Activated CD8-positive, alpha-beta memory T cell treated with anti-CD3 and anti-CD28 coated beads, Interleukin-2, amount 50 U/mL, for 1 hour (primary cell): ENCODE data around the gene TMEM43.
A peak's percentile ranks its signal among the peaks of the same experiment; 100 is the strongest.

ENCODE experiments used
- DNase-seq: peaks from one replicate; pipeline ENCODE4 v3.0.0-alpha.2; 2020; ENCODE audit errors: extremely low read depth

The TMEM43 gene

GRCh38 chr3:14138109-14138877 is 13.4 kb downstream of the TMEM43 start:
- DNase-seq = no peak

GRCh38 chr3:14138878-14139655 is 14.2 kb downstream of the TMEM43 start:
- no peak for DNase-seq

- DNase-seq = no peak
Measured at GRCh38 chr3:14139771-14140170, 14.9 kb downstream of the TMEM43 start.

GRCh38 chr3:14140668-14141067 is 15.8 kb downstream of the TMEM43 start:
- DNase-seq = no peak

- DNase-seq = no peak
Measured at GRCh38 chr3:14141144-14141543, 16.3 kb downstream of the TMEM43 start.

- DNase-seq = no peak
Measured at GRCh38 chr3:14141602-14142341, 16.9 kb downstream of the TMEM43 start.

GRCh38 chr3:14142567-14143270 is 17.9 kb downstream of the TMEM43 start:
- peak; percentile 39 for DNase-seq

GRCh38 chr3:14143271-14144225 is 18.7 kb downstream of the TMEM43 start:
- no peak for DNase-seq

GRCh38 chr3:14144423-14145075 is 19.7 kb downstream of the TMEM43 start:
- peak; percentile 74 for DNase-seq

GRCh38 chr3:14145236-14145635 is 20.4 kb downstream of the TMEM43 start:
- no peak for DNase-seq

- DNase-seq = no peak
Measured at GRCh38 chr3:14145670-14146380, 21.0 kb downstream of the TMEM43 start.

- no peak for DNase-seq
Measured at GRCh38 chr3:14146381-14147065, 21.7 kb downstream of the TMEM43 start.

GRCh38 chr3:14147066-14147435 is 22.2 kb downstream of the TMEM43 start:
- no peak for DNase-seq

- no peak for DNase-seq
Measured at GRCh38 chr3:14147617-14148016, 22.8 kb downstream of the TMEM43 start.

GRCh38 chr3:14148041-14148985 is 23.5 kb downstream of the TMEM43 start:
- no peak for DNase-seq

- no peak for DNase-seq
Measured at GRCh38 chr3:14150078-14150477, 25.2 kb downstream of the TMEM43 start.

GRCh38 chr3:14150491-14151230 is 25.8 kb downstream of the TMEM43 start:
- DNase-seq = no peak
